Amygdala (tissue), 56 donors: ENCODE measurements around the gene UBE2G2.

Source experiments
- DNase-seq, 56 donors: peaks; one replicate each; lab custom pipeline; 2025; lab: John Stamatoyannopoulos, UW

Gene UBE2G2

GRCh38 chr21:44766818-44767354 is 34.7 kb downstream of the UBE2G2 start:
- no peak for DNase-seq

DNA sequence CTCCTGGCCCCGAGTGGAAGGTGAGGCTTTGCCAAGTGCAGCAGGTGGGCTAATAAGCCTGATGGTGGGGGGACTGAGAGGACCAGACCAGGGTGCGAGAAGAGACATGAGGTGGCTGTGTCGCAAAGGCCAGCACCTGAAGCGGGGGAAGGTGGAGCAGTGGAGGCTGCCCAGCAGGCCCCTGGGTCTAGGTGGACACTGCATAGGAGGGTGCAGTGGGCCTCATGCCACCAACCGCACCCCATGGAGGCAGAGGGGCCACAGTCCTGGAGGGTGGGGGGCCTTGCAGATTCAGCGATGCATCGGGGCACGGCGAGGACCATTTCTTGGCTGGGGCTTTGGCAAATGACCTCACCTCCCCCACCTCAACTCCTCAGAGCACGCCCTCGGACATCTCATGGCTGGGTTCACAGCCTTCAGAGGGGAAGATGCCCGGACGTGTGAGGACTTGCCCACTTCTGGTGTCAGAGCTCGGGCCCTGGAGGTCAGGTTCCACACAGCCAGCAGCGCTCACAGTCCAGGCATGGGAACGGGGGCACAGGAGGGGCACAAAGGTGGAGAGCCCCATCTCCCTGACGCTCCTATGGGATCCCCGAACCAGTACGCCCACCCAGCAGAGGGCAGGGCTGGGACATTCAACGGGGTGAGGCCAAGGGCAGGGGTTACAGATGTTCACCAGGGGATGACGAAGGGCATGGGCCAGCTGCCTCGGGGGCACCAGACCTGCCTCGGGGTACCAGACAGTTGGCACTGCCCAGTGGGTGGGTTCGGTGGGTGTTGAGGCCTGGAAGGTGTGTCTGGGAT is 35.4 kb downstream of the UBE2G2 start:
- no peak for DNase-seq

GRCh38 chr21:44765231-44766013 is 36.2 kb downstream of the UBE2G2 start:
- no peak for DNase-seq

DNA sequence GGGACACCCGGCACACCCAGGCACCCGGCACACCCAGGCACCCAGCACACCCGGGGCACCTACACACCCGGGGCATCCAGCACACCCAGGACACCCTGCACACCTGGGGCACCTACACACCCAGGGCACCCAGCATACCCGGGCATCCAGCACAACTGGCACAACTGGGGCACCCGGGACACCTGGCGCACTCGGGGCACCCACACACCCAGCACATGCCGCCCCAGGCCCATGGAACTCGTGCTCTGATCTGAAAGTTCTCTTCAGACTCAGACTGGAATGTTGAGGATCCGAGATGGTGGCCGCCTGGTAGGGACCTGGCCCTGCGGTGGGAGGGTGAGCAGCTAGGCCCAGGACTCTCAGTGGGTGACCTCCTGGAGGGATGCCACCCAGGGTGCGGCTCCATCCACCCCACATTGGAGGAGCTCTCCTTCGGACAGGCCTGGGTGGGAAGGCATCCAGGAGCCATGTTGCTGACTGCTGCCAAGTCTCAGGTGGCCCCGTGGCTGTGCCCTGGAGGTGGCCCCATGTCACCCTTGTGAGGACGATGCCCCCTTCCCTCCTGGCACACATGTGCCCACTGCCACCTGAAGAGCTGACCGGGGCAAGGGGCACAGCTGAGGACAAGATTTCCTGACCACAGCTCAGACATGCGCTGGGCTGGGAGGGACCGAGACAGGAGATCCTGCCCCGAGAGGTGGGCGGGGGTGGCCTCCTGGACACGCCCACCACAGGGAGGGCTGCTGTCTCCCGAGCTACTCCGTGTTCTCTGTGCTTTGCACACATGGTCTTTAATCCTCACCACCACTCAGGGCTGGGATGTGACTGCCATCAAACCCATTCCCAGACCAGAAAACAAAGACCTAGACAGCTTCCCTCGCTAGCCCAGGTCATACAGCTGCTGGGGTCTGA is 37.0 kb downstream of the UBE2G2 start:
- DNase-seq = no peak

DNA sequence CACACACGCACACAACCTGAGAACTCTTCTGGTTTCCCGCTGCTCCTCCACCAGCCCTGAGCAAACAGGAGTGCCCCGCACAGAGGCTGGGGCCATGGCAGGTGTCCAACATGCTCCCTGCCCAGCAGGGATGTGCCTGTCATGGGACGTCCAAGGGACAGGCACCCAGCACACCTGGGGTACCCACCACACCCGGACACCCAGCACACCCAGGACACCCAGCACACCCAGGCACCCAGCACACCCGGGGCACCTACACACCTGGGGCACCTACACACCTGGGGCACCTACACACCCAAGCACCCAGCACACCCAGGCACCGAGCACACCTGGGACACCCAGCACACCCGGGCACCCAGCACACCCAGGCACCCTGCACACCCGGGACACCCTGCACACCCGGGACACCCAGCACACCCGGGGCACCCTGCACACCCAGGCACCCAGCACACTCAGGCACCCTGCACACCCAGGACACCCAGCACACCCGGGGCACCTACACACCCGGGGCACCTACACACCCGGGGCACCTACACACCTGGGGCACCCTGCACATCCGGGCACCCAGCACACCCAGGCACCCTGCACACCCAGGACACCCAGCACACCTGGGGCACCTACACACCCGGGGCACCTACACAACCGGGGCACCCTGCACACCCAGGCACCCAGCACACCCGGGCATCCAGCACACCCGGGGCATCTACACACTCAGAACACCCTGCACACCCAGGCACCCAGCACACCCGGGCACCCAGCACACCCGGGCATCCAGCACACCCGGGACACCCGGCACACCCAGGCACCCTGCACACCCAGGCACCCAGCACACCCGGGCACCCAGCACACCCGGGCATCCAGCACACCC is 37.9 kb downstream of the UBE2G2 start:
- no peak for DNase-seq

- DNase-seq = no peak
Measured at GRCh38 chr21:44763050-44763378, 38.6 kb downstream of the UBE2G2 start.

- DNase-seq = no peak
Measured at GRCh38 chr21:44762221-44763049, 39.2 kb downstream of the UBE2G2 start.

DNA sequence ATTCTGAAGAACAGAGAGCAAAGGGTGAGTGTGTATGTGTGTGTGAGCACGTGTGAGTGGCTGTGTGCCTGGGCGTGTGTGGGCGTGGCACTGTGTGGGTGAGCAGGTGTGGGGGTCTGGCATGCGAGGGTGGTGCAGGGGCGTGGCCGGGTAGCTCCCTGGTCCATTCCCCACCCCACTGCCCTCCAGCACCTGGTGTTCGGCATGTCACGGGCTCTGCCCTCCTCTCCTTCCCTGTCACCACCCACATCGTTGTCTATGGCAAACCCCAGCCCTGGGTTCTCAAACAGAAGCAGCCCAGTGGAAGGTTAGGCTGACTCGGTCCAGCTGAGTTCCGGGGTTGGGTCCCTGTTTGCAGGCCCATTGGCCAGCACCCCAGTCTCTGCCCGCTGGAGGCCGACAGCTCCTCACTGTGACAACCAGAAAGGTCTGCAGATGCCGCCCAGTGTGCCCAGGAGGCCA is 39.8 kb downstream of the UBE2G2 start:
- no peak for DNase-seq

DNA sequence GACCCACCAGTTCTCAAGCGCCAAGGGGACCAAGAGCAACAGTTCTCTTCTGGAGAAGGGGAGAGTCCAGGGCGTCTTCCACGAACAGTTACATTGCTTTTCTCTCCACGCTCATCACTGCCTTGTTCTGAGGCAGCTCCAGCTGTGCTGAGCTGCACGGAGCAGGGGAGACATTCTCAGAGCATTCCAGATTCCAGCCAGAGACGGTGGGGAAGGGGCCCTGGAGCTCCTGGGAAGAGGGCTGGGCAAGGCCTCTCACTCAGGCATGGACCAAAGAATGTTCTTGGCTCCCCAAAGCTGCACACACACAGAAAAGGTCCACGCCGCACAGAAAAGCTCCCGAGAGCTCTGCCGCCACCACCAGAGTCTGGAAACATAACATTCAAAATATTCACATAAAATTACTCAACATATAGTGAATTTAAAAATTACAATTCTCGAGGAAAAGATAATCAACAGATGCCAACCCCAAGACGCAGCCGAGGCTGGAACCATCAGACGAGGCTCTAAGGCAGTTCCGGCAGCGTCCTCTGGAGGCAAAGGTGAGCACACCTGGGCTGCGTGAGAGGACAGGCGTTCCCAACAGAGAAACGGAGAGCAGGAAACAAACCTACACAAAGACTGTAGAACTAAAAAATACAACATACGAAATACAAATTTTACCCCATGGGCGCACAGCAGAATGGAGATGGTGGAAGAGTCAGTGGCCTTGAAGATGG is 40.5 kb downstream of the UBE2G2 start:
- no peak for DNase-seq

DNA sequence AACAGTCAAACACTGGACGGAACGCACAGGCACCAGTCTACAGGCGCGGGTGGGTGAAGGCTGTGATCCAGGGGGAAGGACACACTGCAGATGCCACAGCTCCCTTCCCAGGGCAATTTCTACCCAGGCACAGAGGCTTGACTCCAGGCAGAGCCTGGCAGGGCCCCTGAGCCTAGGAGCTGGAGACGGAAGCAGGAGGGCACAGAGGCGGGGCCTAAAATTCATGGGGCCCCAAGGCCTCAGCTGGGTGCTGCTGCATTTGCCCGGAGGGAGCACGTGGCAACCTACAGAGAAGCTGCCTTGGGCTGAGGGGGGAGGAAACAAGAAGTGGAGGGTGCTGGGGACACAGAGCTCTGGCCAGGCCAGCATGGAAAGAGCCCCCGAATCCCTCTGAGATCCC is 41.2 kb downstream of the UBE2G2 start:
- DNase-seq = no peak

- no peak for DNase-seq
Measured at GRCh38 chr21:44759628-44760285, 41.9 kb downstream of the UBE2G2 start.

GRCh38 chr21:44758781-44759627 is 42.6 kb downstream of the UBE2G2 start:
- no peak for DNase-seq

- no peak for DNase-seq
Measured at GRCh38 chr21:44758141-44758561, 43.5 kb downstream of the UBE2G2 start.

DNA sequence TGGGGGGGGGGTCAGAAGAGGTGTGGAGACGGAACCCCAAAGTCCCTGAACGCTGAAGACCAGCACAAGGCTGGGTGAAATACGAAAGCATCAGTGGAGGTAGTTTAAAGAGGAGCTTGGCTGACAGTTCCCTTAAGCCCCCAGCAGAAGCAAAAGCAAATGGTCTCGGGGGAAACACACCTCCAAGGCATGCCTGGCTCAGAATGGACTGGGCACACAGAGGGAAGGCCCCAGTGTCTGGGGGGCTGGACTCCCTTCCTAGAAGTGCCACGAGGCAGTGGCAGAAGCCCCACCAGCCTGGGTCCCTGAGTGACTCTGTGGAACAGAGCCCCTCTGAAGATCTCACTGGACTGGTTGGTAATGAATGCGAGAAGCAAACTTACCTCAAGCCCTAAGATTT is 43.9 kb downstream of the UBE2G2 start:
- no peak for DNase-seq

DNA sequence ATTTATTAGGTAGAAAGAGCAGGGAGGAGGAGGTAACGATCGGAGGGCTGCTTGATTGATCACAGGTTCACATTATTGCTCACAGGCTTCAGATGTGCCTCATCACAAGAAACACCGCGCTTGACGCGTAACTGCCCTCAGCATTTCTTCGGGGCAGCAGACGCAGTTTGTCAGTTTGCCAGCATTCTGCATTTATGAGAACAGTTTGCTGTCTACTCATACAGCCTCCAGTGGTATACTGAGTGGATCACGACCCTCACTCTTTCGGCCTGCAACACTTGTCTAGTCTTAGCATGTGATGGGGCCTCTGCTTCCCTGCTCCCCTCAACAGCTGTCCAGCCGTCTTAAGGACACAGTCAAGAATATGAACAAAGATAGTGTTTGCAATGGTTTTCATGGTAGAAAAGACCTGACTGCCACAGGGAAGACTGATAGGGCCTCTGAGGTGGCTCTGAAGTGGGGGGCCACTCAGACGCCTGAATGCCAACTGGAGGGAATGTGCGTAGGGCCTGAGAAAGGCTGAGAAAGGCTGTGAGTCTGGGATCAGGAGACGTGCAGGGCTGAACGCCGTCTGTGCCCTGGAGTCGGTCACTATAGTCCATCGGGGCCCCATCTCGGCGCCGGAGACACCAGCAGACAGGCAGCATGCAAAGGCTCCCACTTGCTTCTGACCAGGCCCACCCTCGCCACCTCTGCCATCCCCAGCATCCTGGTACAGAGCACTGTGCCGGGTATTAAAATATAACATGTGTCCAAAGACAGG is 45.0 kb downstream of the UBE2G2 start:
- no peak for DNase-seq

GRCh38 chr21:44755227-44755626 is 46.4 kb downstream of the UBE2G2 start:
- no peak for DNase-seq
